Inflammatory macrophage treated with lipopolysaccharide for 1 hour (primary cell): Measurements from ENCODE around the gene MESD.

ENCODE experiments used
- DNase-seq, 2 donors: peaks; one replicate each; pipeline ENCODE4 v3.0.0-alpha.2; 2020 to 2022

The MESD gene

GRCh38 chr15:80932989-80933388 is 56.6 kb downstream of the MESD start:
- no peak for DNase-seq

DNA sequence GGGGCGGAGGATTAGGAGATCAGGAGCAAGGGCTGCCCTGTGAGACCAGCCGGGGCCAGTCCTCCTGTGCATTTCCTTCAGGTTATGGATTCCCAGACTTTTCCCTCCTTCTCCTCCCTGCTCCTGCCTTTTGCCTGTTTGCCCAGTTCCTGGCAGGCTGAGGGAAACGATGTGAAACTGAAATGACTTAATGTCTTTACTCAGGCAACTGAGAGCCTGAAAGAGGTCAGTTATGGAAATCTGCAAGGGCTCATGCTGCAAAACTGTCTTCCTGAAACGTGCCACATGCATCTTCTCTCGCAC is 57.2 kb downstream of the MESD start:
- no peak for DNase-seq

GRCh38 chr15:80931721-80932512 is 57.7 kb downstream of the MESD start:
- no peak for DNase-seq

- no peak for DNase-seq
Measured at GRCh38 chr15:80931191-80931590, 58.4 kb downstream of the MESD start.

GRCh38 chr15:80929689-80930088 is 59.9 kb downstream of the MESD start:
- DNase-seq: no peak

- DNase-seq: no peak
Measured at GRCh38 chr15:80929225-80929624, 60.4 kb downstream of the MESD start.

- peak; percentile 7 for DNase-seq
Measured at GRCh38 chr15:80926126-80926525, 63.5 kb downstream of the MESD start.

DNA sequence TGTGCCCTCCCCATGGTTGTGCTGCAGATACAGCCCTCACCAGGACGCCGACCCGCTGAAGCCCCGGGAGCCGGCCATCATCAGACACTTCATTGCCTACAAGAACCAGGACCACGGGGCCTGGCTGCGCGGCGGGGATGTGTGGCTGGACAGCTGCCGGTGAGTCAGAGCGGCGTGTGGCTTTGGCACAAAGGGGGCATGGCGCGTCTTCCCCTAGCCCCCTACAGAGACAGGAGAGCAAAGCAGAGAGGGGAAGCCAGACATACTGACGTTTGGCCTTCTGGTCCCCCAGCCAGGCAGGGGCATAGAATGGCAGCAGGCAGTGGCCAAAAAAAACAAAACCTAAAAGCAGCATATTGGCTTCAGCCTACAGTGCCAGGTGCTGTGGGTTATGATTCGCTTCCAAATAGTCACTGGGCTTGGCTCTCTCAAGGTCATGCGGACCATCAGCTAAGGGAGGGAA is 64.0 kb downstream of the MESD start:
- no peak for DNase-seq

DNA sequence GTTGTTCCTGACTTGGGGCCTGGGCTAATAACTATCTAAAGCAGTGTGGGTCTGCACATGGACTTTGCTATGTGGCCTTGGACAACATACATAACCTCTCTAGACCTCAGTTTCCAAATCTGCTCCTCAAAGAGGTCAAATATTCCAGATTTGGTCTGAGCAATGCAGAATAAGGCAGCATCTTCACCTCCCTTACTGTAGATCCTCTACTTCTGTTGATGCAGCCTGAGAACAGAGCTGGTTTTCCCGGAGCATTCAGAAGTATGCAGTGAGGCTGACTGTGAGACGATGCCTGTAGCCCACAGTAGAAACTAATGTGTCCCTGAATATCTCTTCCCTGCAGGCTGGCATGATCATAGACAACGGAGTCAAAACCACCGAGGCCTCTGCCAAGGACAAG is 65.3 kb downstream of the MESD start:
- no peak for DNase-seq

DNA sequence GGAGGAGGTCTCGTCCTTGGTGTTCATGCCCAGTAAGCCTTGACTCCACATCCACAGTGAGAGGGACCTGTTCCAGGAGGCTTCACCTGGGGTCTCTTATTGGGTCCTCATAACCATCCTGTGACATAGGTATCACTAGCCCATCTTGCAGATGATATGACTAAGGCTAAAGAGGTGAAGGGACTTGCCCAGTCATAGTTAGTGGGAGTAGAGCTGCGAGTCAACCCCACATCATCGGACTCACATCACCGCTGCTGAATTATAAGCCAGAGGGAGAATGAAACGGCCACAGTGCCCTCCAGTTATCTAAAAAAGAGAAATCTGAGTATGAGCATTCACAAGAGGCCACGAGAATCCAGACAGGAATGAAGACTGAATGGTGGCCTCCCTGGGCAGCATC is 66.0 kb downstream of the MESD start:
- DNase-seq: no peak

DNA sequence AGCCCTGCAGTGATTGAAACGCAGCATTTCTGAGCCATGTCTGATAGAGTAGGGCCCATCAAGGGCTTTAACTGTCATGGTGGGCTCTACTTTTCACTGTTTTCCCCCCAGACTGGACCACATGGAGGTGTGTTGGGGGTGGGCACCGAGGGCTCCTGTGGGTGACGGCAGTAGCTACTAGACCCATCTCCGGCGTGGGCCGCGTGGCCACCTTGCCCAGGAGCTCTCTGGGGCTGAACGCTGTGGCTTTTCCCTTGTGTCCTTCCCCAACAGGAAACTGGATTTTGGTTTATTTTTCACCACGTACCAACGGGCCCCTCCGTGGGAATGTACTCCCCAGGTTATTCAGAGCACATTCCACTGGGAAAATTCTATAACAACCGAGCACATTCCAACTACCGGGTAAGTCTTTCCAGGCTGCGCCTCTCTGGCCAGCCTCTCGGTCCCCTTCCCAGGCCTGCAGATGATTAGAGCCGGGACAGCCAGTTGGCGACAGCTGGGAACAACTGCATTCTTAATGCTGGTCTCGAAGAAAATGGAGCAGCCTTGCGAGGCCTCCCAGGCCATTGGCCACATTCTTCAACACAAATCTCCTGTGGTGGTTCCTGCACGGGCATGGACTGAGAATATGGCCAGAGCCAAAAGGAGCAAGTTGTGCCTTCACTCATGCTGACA is 67.7 kb downstream of the MESD start:
- no peak for DNase-seq

DNA sequence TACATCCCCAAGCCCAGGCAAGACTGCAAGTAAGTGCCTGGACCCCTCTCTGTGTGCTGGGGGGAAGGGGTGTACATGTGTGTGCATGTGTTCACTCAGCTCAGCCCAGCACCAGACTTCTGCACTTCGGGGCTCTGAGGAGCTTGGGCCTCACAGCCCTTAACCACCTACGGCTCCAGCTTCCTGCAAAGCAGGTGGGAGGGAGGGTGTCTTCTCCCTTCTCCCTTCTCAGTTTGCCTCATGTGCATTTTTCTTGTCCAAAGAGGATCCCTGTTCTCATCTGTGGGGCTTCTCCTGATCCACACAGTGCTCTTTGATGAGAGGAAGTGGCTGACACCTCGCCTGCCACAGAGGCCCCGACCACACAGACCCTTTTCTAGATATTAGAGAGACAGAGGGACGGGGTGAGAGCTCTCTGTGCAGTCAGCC is 69.3 kb downstream of the MESD start:
- no peak for DNase-seq

- peak; percentile 33 to 80 for DNase-seq
Measured at GRCh38 chr15:80918196-80918783, 71.3 kb downstream of the MESD start.

DNA sequence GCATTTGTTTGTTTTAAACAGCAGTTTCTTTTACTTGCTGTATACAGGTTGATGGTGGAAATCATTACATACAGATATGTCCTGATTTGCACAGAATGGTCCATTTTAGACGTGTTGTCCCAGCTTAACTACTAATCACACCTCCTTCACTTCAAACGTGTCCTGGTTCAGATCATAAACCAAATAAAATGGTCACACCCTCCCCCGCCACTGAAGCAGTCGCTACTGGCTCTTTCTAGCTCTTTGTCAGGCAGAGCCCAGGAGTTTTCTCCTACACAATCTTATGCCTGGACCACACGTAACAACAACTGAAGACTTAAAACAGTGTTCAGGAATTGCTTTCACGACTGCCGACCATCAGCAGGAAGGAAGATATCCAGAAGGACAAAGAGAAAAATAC is 73.6 kb downstream of the MESD start:
- no peak for DNase-seq

GRCh38 chr15:80915472-80915871 is 74.1 kb downstream of the MESD start:
- DNase-seq: no peak

DNA sequence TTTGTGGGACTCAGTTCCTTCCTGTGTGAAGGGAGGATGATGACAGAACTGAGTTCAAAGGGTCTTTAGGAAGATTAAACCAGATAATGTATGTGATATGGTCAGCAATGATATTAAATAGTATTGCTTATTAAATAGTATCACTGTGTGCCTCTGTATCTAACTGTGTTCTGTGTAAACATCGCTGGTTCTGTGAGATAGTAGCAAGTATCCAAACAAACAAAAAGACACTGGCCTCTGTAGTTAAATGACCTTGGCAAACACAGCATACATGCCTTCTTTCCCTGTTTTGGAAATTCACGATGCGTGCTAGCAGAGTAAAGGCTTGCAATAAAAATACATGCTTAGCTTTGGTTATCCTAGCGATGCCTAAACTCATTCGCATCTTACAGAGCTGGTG is 76.1 kb downstream of the MESD start:
- no peak for DNase-seq

DNA sequence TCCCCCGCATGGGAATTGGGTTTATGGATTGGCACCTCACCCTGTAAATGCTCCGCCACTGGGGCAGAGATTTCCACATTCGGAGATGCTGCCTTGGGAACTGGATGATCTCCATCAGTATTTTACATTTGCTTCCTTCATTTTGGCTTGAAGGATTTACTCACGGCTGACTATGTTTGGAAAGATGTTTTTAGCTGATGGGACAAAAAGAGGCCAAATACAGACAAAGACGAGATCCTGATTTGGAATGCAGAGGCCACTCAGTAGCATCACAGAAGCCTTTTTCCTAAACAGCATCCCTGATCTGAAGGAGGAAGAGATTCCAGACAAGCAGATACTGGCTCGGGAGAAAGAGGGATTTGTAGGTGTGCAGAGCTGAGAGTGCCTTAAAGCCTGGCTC is 76.9 kb downstream of the MESD start:
- no peak for DNase-seq

DNA sequence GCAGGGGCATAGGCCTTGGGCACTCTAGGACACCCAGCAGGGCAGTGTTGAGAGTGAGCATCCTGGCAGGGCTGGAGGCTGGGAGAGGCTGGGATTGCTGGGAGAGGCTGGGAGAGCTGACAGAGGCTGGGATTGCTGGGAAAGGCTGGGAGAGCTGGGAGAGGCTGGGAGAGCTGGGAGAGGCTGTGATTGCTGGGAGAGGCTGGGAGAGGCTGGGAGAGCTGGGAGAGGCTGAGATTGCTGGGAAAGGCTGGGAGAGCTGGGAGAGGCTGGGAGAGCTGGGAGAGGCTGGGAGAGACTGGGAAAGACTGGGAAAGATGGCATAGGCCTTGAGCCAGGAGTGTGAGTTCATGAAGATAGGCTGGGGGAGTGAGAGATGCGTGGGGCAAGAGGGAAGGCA is 77.8 kb downstream of the MESD start:
- DNase-seq: no peak

GRCh38 chr15:80906159-80906766 is 83.4 kb downstream of the MESD start:
- DNase-seq: no peak

DNA sequence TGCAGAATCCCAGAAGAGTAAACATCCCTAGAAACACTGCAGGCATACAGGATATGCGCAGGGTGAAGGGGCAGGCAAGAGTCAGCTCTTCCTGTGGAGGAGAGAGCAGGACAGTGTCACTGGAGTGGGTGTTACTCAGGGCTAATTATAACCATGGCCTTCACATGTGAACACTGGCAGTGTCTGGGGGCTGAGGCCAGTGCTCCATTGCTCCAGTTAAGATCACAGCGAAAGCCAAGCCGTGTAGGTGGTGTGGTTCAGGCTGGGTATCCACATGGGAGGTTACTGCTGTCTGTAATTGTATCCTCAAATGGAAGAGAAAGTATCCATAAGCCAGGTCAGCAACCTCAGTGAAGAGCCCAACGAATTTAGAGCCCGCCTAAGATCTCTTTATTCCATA is 84.6 kb downstream of the MESD start:
- DNase-seq: peak in 1 of 2 donors; percentile 4

GRCh38 chr15:80902298-80902801 is 87.3 kb downstream of the MESD start:
- DNase-seq: no peak

- DNase-seq: no peak
Measured at GRCh38 chr15:80898040-80898439, 91.6 kb downstream of the MESD start.
